NCI-H1105 treated with DMSO at 0.1 percent for 48 hours (cell line): ENCODE data around the gene RNASEH2C.
"Not testable (repeated sequence)": the region's sequence is repeated elsewhere in the genome, so short reads cannot be mapped to it uniquely, and the experiment has no call there.

Experiments
- DNase-seq: peaks from one replicate; lab custom pipeline; 2025; lab: John Stamatoyannopoulos, UW

RNASEH2C gene

DNA sequence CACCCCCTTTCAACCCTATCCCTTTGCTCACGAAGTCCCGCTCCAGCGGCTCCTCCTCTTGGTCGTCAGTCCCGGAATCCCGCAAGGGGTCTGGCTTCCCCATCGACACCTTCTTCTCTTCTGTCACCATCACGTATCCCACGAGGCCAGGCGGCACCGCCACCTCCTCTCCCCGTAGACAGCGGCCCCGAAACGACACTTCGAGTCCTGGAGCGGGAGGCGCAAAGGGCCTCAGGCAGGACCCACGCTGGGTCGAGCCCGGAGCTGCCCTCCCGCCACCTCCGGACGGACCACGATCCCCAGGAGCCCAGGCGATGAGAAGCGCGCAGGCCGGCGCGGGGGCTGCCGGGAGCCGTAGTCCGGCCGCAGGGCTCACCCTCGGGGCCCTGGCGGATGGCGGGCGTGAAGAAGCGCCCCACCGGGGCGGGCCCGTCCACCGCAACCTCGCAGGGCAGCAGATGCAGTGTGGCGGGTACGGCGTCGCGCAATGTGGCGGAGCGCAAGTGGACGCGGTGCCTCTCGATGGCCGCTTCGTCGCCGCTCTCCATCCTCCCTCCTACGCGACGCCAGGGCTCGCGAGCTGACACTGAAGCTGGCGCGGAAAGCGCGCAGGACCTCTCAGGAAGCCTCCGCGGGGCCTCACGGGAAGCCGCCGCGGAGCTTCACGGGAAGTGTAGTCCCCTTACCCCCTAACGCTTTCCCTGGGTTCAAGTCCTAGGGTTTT, at the start of gene RNASEH2C:
Gene RNASEH2C, minus strand, starts transcription at position 588 of the 724 bp plus-strand sequence. Its CDS starts 40 bp downstream, at position 548.
- peak; percentile 77 for DNase-seq

DNA sequence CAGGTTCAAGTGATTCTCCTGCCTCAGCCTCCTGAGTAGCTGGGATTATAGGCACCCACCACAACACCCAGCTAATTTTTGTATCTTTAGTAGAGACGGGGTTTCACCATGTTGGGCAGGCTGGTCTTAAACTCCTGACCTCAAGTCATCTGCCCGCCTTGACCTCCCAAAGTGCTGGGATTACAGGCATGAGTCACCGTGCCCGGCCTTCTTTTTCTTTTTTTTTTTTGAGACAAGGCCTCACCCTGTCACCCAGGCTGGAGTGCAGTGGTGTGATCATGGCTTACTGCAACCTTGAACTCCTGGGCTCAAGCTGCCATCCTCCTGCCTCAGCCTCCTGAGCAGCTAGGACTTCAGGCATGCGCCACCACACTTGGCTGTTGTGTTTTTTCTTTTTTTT, 47.2 kb upstream of the RNASEH2C start:
- DNase-seq = not testable (repeated sequence)

DNA sequence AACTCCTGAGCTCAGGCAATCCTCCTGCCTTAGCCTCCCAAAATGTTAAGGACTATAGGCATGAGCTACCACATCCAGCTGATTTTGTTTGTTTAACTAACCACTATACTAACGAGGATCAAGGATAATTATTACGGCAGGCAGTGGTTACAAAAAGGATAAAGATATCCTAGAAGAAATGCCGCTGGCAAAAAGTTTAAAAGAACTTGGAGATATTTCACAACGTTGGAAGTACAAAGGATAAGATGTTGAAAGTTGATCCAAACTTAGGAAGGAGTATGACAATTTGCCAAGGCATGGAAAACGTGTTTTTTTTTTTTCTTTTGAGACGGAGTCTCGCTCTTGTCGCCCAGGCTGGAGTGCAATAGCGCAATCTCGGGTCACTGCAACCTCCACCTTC, 46.8 kb upstream of the RNASEH2C start:
- DNase-seq = no peak

DNA sequence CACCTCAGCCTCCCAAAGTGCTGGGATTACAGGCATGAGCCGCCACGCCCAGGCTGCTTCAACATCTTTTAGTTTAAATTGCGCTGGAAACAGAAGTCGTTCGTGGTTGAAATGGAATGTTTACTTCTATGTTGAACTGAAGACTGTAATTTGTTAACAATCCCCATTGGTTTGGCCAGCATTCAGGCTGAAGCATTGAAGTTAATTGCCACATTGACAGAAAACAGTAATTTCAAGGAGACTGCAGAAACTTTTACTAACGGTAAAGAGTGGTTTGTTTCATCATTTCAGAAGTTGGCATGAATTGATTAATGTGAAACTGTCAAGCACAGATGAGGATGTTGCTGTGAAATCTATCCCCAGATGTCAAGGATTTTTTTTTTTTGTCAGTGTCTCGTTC, 45.9 kb upstream of the RNASEH2C start:
- no peak for DNase-seq

DNA sequence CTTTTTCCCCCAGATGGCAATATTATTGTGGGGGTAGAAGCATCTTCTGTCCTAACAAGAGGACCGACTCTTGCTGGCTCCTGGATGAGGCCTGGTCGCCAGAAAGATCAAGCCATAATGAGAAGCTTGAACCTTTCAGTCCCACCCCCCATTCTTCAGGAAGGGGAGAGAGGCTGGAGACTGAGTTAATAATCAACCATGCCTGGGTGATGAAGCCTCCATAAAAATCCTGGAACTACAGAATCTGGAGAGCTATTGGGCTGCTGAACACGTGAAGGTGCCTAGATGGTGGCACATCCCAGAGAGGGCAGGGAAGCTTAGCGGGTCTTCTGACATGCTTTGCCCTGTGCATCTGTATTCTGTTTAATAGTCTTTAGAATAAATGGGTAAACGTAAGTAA, 43.8 kb upstream of the RNASEH2C start:
- DNase-seq = no peak

DNA sequence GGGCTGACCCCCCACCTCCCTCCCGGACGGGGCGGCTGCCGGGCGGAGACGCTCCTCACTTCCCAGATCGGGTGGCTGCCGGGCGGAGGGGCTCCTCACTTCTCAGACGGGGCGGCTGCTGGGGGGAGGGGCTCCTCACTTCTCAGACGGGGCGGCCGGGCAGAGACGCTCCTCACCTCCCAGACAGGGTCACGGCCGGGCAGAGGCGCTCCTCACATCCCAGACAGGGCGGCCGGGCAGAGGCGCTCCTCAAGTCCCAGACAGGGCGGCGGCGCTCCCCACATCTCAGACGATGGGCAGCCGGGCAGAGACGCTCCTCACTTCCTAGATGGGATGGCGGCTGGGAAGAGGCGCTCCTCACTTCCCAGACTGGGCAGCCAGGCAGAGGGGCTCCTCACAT, 42.2 kb upstream of the RNASEH2C start:
- not testable (repeated sequence) for DNase-seq

DNA sequence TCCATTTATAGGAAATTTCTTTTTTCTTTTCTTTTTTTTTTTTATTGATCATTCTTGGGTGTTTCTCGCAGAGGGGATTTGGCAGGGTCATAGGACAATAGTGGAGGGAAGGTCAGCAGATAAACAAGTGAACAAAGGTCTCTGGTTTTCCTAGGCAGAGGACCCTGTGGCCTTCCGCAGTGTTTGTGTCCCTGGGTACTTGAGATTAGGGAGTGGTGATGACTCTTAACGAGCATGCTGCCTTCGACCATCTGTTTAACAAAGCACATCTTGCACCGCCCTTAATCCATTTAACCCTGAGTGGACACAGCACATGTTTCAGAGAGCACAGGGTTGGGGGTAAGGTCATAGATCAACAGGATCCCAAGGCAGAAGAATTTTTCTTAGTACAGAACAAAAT, 41.6 kb upstream of the RNASEH2C start:
- DNase-seq = not testable (repeated sequence)

DNA sequence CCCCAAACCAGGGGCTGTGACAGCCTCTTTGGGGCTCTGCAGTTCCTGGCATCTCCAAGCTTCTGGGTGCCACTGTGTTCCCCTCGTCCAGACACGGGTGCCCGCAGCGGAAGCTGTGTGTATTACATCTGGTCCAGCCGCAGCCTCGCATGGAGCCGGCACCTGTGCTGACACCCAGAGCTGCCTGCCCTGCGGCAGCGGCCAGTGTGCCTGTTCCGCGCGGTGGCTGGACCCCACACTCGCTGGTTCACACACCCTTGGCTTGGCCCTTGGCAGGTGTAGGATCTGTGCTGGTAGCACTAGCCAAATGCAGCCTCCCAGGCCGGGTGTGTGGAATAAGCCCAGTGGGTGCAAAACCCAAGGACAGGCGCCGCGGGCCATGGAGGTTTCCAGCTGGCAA, 24.5 kb upstream of the RNASEH2C start:
- DNase-seq = no peak

DNA sequence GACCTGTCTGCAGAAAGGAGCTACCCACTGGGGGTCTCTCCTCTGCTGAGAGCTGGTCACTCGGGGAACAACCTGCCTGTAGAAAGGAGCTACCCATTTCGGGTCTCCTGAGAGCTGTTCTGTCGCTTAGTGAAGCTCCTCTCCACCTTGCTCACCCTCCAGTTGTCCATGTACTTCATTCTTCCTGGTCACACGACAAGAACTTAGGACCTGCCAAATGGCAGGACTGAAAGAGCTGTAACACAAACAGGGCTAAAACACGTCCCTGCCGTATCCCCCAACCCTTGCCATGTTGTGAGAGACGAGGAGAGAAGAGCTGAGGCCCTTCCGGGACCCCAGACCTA, 24.1 kb upstream of the RNASEH2C start:
- DNase-seq = no peak

DNA sequence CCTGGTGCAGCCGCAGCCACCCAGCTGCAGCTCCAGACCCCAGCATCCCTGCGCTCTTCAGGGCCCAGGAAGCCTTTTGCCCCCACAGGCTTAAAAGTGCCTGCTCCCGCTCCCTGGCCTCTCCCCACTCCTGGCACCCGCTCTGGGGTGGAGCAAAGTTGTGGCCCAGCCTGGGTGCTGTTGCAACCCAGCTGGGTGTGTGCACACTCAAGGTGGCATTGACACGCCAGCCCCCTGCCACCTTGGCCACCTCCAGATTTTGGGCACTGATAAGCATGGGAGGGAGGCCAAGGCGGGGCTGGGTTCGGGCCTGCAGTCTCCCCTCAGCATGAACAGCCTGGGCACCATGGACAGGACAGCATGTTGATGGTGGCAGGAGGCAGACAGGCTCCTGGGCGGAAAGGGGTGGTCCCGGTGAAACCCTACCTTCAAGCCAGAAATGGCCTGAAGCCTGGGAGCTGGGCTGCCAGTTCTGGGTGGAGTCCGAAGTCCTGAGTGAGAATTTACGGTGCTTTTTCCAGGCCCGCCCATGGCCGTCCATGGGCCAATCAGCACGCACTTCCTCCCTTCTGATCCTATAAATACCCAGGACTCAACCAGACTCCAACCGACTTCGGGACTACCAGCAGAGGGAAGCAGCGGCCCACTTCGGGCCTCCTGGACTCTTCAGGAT, 23.6 kb upstream of the RNASEH2C start:
- DNase-seq = no peak

DNA sequence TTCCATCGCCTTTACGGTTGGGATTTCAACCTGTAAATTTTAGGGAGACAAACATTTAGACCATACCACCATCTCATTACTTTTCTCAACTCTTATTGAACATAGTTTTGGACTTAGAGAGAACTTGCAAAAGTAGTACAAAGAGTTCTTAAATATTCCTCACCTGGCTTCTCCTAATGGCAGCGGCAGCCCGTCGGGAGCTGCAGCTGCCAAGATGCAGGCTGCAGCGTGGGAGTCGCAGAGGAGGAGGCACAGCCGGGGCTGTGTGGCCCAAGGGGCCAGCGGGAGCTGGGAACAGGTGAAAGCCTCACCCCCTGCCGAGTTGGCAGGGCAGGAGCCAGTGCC, 23.1 kb upstream of the RNASEH2C start:
- no peak for DNase-seq

DNA sequence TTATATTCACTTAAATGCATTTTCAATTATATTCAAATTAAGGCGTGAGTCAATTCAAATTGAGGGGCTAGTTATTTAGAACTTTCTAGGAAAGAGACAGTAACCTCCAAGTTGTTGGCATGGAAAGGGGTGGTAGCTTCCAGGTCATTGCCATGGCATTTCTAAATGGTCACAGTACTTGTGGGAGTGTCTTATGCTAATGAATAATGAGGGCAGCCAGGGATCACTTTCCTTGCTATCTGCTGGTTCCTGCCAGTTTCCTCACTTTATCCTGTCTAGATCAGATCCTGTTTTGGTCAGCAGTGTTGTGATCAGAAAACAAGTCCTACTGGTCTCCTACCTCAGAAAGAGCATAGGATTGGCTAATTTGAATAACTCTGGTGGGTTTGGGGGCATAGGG, 21.8 kb upstream of the RNASEH2C start:
- DNase-seq = no peak

DNA sequence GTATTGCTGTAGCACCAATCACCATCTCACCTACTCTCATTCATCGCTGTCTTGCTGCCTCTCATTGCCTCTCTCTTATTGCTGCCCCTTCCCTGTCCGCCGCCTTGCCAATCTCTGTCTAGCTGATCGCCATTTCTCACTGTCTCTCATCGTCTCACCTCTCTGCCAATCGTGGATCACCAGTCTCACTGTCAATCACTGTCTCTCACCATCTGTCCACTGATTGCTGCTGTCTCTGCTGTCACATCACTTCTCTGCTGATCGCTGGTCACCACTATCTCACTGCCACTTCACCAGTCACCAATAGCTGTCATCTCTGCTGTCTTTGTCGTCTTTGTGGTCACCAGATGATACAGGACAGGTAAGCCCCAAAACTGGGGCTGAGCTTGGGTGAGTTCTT, 20.6 kb upstream of the RNASEH2C start:
- DNase-seq = no peak

DNA sequence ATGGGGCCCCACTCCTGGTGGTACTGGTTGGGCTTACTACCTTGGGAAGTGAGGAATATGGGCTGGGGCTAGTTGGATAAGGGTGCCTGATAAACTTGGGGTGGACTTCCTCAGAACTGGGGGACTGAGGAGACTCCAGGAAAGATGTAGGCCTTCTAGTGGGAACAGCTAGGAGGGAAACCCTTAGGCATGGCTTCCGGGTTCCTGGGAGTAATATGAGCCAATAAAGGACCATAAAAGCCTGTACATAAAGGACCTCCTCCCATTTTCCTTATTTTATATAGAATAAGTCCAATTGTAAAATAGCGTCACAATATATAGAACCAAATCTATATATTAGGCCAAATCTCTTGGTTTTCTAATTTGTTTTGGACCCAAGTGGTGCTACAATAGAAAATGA, 18.4 kb upstream of the RNASEH2C start:
- DNase-seq = no peak

DNA sequence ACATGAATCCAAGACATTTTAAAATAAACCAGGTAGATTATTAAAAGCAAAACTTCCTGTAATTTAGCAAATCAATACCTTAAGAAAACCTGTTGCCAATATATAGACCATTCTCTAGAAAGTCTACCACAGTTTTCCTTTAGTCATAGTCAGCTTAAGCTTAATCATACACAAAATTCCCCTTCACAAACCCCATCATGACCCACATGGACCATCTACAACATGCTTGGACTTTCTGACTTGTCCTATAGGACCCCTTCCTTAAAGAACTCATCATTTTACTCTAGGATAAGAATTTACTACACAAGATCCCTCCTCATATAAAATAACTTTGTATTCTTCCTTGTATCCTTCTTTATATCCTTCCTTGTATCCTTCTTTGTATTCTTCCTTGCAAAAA, 16.2 kb upstream of the RNASEH2C start:
- no peak for DNase-seq

DNA sequence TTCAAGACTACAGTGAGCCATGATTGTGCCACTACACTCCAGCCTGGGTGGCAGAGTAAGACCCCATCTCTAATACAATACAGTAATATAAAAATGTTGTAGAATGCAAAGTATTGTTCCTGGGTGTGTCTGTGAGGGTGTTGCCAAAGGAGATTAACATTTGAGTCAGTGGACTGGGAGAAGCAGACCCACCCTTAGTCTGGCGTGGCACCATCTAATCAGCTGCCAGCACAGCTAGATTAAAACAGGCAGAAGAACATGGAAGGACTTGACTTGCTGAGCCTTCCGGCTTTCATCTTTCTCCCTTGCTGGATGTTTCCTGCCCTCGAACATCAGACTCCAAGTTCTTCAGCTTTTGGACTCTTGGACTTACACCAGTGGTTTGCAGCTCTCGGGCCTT, 14.5 kb upstream of the RNASEH2C start:
- not testable (repeated sequence) for DNase-seq

DNA sequence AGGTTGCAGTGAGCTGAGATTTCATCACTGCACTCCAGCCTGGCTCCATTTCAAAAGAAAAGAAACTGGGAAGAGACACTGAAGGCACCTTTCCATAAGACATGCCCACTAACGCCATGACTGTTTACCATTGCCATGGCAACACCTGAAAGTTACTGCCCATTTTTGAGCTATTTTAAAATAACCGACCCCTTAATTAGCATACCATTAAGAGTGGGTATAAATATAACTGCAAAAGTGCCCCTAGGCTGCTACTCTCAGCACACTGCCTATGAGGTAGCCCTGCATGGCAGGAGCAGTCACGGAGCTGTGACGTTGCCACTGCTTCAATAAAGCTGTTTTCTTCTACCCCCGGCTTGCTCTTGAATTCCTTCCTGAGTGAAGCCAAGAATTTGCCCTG, 9.9 kb upstream of the RNASEH2C start:
- no peak for DNase-seq

DNA sequence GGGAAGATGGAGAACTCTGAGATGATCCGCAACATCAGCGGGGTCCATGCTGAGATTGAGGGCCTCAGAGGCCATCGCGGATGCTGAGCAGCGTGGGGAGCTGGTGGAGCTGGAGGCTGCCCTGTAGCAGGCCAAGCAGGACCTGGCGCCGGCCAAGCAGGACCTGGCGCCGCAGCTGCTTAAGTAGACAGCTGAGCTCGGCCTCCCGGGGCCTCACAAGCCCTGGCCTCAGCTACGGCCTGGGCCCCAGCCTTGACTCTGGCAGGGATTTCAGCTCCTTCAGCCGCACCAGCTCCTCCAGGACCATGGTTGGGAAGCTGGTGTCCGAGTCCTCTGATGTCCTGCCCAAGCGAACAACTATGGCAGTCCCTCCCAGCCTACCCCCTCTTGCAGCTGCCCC, 7.3 kb upstream of the RNASEH2C start:
- no peak for DNase-seq

DNA sequence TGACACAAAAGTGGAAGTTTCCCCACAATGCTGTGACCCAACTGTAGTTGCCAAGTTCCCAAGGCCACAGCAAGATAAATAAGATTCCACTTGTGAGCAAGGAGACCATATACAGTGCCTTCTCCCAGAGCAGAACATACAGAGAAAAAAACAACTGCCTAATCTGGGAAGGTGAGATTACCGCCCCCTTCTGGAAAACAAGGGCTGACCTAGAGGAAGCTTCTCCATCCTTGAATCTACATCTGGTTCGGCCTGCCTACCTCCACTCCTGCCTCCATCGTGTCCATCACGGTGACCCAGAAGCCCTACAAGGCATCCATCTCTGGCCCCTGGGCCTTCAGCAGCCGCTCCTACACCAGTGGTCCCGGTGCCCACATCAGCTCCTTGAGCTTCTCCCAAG, 6.1 kb upstream of the RNASEH2C start:
- DNase-seq = no peak

DNA sequence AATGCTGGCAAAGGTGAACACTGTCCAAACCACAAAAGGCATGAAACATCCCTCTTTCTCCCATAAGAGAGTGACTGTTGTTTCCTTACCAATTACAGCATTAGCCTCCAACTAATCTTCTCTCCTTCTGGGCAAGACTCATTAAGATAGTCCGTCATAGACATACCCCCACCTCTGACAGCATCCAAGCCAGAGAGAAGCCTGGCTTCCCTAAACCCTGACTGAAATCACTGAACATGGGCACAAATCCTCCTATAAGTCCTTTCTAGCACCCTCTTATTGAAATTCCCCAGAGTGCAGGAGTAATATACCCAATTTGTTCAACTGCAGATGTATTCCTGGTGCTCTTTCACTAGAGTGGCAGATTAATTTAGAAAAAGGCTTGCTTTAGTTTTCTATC, 1.7 kb upstream of the RNASEH2C start:
- DNase-seq = no peak

DNA sequence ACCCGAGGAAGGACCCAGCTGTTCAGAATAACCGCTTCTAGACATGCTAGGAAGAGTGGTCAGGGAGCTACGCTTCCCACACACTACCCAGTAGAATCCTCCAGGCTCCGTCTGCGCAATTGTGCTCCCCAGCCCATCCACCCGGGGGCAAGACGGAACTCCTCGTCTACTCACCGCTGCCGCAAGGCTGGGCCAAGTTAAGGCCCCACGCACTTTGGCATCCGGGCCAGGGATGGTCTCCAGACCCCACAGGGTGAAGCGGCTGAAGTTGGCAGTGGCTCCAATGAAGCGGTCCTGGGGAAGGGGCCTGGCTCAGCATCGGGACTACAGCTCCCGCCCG, 757 bp downstream of the RNASEH2C start:
- DNase-seq = no peak

DNA sequence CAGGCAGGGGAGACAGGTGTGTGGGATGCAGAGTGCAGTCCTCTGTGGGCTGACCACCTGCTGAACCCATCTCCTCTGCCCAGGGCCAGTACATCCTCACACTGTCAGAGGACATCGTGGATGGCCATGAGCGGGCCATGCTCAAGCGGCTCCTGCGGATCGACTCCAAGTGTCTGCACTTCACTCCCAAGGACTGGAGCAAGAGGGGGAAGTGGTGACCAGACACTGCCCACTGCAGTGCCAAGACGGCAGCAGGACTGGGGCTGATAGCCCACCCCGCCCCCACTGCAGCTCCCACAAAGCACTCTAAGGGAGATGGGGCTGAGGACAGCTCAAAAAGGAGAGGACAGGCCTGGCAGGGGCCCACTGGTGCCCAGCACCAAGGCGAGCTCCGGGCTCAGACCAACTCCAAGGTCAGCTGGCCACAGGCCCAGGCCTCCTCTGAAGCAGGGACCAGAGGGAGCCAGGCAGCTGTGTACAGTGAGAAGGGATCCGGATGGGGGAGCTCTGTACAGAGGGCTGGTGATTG, 1.6 kb downstream of the RNASEH2C start:
- no peak for DNase-seq

DNA sequence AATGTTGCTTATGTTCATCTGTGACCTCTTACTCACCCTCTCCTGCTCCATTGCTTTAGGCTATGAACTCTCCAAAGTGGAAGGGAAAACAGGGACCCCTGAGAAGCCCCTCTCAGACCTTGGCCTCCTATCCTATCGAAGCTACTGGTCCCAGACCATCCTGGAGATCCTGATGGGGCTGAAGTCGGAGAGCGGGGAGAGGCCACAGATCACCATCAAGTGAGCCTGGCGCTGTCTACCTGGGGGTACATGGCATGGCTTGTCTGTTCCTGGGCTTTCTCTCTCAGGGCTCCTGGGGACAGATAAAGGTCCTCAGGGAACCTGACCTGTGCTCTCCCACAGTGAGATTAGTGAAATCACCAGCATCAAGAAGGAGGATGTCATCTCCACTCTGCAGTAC, 2.1 kb downstream of the RNASEH2C start:
- DNase-seq = no peak

DNA sequence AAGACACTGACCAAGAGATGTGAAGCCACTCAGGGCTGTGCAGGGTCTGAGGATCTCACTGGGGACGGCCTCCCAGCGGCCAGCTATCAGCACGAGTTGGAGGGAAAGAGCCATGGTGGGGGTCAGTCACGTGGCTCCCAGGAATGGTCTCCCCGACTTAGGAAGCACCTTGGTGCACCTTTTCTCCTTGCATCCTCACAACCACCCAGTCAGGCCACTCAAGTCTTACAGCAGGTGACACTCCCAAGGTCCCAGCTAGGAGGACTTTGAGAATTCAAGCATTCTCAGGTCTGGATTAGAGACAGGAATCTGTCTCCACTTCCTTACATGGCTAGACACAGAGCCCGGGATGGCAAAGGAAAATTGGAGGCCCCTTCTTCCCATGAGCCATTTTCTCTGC, 2.7 kb downstream of the RNASEH2C start:
- no peak for DNase-seq
